ENCODE results near the gene NUDT19.

DNA sequence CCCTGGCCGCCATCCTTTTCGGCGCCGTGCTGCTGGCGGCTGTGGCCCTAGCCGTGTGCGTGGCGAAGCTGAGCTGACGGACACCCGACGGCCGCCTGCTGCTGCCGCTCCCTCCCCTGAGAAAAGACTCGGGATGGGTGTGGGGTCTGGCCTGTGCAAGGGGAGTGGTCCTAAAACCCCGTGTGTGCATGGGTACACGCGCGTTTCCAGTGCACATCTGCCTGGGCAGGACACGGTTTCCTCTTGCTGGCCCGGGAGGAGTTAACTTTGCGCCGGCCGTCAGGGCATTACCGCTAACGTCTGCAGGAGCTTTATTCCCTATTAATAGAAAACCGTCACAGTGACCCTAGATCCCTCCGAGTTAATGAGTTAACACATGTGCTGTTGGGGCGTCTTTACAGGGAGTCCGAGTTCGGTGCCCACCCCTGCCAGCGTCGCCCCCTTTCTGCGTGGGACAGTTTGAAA, 14.7 kb upstream of the NUDT19 start:
- TF ChIP-seq, protein P1, sequence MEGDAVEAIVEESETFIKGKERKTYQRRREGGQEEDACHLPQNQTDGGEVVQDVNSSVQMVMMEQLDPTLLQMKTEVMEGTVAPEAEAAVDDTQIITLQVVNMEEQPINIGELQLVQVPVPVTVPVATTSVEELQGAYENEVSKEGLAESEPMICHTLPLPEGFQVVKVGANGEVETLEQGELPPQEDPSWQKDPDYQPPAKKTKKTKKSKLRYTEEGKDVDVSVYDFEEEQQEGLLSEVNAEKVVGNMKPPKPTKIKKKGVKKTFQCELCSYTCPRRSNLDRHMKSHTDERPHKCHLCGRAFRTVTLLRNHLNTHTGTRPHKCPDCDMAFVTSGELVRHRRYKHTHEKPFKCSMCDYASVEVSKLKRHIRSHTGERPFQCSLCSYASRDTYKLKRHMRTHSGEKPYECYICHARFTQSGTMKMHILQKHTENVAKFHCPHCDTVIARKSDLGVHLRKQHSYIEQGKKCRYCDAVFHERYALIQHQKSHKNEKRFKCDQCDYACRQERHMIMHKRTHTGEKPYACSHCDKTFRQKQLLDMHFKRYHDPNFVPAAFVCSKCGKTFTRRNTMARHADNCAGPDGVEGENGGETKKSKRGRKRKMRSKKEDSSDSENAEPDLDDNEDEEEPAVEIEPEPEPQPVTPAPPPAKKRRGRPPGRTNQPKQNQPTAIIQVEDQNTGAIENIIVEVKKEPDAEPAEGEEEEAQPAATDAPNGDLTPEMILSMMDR (IDR thresholded peaks at IDR 0.05): no peak
- no peak for TF ChIP-seq EP300 (IDR thresholded peaks at IDR 0.05)
